Panc1 (cell line): Measurements from ENCODE around the gene SPATS2L. TPM values are rescaled to one million over a fixed set of nuclear protein-coding genes. Genes with fewer than 3 reads are reported as not detected.

Experiments
- ATAC-seq: fragments of 200-7000 bp; cut with Tn5 transposase; 2 replicates; pipeline ENCODE4 v1.9.1; 2020; ENCODE audit warnings: mild to moderate bottlenecking, moderate library complexity
- BruUV-seq: library from RNA; stranded (reverse); fragments of 400-500 nt; replicated peaks from 2 replicates; lab custom pipeline; 2021; lab: Mats Ljungman, UMichigan
- CTCF ChIA-PET: fragments of 300-600 bp; sonication (Branson Sonifier 250); formaldehyde crosslinking; loops from one replicate; lab custom pipeline; 2022; ENCODE audit warnings: antibody characterized with exemption; lab: Charles Lee
- POLR2A ChIA-PET: fragments of 300-600 bp; sonication (Branson Sonifier 250); formaldehyde crosslinking; loops from one replicate; lab custom pipeline; 2022; ENCODE audit warnings: antibody characterized with exemption; lab: Charles Lee
- DNase-seq: peaks from one replicate; pipeline ENCODE4 v3.0.0-alpha.2; 2010; ENCODE audit warnings: low read depth, low spot score
- H3K27ac ChIP-seq: 2 replicates; pipeline ENCODE4 v1.5.1; 2011; ENCODE audit warnings: mild to moderate bottlenecking, low read length, inconsistent platforms
- H3K27me3 ChIP-seq: fragments of 200-500 bp; sonication (Bioruptor generic); 2 replicates; pipeline ENCODE4 v1.6.0; 2014; ENCODE audit warnings: low read length, inconsistent platforms; ENCODE audit not compliant: control insufficient read depth, insufficient read depth
- H3K36me3 ChIP-seq: fragments of 200-500 bp; sonication (Bioruptor generic); 2 replicates; pipeline ENCODE4 v1.5.1; 2014; ENCODE audit warnings: inconsistent platforms, mild to moderate bottlenecking, low read length, moderate library complexity; ENCODE audit not compliant: control insufficient read depth, insufficient read depth
- H3K4me1 ChIP-seq: 2 replicates; pipeline ENCODE4 v1.5.1; 2011; ENCODE audit warnings: inconsistent platforms, mild to moderate bottlenecking, low read length, moderate library complexity; ENCODE audit not compliant: control insufficient read depth, insufficient read depth
- H3K4me3 ChIP-seq, 2 experiments: 2 replicates each; pipeline ENCODE4 v1.5.1; 2011 to 2012; ENCODE audit warnings: low read depth in 2 of 2, low read length in 2 of 2, mild to moderate bottlenecking in 2 of 2, inconsistent platforms in 1 of 2, moderate library complexity in 1 of 2
- H3K9me3 ChIP-seq: fragments of 200-500 bp; sonication (Bioruptor generic); 2 replicates; pipeline ENCODE4 v1.5.1; 2014; ENCODE audit warnings: low read depth, mild to moderate bottlenecking, inconsistent platforms, low read length, moderate library complexity; ENCODE audit not compliant: control insufficient read depth, insufficient read depth
- POLR2AphosphoS5 ChIP-seq: IDR thresholded peaks from 2 replicates; pipeline ENCODE4 v1.6.1; 2012; ENCODE audit warnings: mild to moderate bottlenecking, low read depth, low read length, moderate library complexity
- SIN3A ChIP-seq: IDR thresholded peaks from 2 replicates; pipeline ENCODE4 v1.6.1; 2012; ENCODE audit warnings: low read depth, mild to moderate bottlenecking, low read length, moderate library complexity, borderline replicate concordance; ENCODE audit not compliant: insufficient read depth
- TCF7L2 ChIP-seq: IDR thresholded peaks from 2 replicates; pipeline ENCODE4 v1.6.1; 2011; ENCODE audit warnings: mild to moderate bottlenecking, low read depth, low read length, inconsistent platforms
- in situ Hi-C: cut with HindIII; loops from 2 replicates; pipeline ENCODE4 v1.10.0; 2016; ENCODE audit warnings: low sequenced_read_pairs, low pct_unique_long_range_greater_than_20kb
- intact Hi-C: fragments of 100-400 bp; cut with micrococcal nuclease; formaldehyde crosslinking; loops from one replicate; pipeline ENCODE4 v1.10.0; 2022; ENCODE audit not compliant: unreplicated experiment
- total RNA-seq: library from RNA; stranded (reverse); gene quantifications from one replicate; pipeline ENCODE4 v1.2.1, GENCODE V29; 2021; ENCODE audit not compliant: unreplicated experiment
- TF ChIP-seq, protein P1 (sequence below): fragments of 450-650 bp; IDR thresholded peaks from 2 replicates; pipeline ENCODE4 v1.5.1; 2017; ENCODE audit warnings: mild to moderate bottlenecking
- TF ChIP-seq, protein P2 (sequence below), 2 experiments: IDR thresholded peaks; 2 replicates each; pipeline ENCODE4 v1.6.1; 2011 to 2012; ENCODE audit warnings: low read depth in 2 of 2, control low read depth in 1 of 2, low read length in 1 of 2, mild to moderate bottlenecking in 1 of 2, moderate library complexity in 1 of 2; ENCODE audit not compliant: insufficient read depth in 1 of 2

The SPATS2L gene
- total RNA-seq, 1 experiment from 2014 or later: 282 TPM

DNA sequence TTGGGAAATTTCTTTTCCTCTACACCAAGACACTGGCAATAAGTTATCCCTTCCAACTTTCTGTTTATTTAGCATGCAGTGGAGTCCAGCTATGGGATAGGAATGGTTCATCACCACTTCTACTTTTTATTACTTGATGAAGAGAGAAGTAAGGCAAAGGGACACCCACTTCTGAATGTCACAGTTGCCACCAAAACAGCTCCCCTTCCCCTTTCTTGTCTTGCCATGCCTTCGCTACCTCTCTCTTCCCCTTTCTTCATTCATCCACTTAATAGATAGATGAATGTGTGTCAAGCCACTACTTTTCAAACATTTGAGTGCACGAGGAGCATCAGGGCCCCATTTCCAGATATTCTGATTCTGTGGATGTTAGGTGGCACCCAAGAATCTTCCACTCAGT is 143.8 kb downstream of the SPATS2L start:
- H3K9me3 ChIP-seq: no peaks in the 10 kb centered on the region
- H3K27me3 ChIP-seq: no peaks in the 10 kb centered on the region
- peaks cover 8% of the 10 kb centered on the region for H3K4me1 ChIP-seq
- no peak overlapping the region for H3K4me3 ChIP-seq
- TF ChIP-seq, protein P1, sequence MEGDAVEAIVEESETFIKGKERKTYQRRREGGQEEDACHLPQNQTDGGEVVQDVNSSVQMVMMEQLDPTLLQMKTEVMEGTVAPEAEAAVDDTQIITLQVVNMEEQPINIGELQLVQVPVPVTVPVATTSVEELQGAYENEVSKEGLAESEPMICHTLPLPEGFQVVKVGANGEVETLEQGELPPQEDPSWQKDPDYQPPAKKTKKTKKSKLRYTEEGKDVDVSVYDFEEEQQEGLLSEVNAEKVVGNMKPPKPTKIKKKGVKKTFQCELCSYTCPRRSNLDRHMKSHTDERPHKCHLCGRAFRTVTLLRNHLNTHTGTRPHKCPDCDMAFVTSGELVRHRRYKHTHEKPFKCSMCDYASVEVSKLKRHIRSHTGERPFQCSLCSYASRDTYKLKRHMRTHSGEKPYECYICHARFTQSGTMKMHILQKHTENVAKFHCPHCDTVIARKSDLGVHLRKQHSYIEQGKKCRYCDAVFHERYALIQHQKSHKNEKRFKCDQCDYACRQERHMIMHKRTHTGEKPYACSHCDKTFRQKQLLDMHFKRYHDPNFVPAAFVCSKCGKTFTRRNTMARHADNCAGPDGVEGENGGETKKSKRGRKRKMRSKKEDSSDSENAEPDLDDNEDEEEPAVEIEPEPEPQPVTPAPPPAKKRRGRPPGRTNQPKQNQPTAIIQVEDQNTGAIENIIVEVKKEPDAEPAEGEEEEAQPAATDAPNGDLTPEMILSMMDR: no peak
- TF ChIP-seq SIN3A: no peak
- TF ChIP-seq POLR2AphosphoS5: no peak
- no peak for TF ChIP-seq TCF7L2
- TF ChIP-seq, protein P2, sequence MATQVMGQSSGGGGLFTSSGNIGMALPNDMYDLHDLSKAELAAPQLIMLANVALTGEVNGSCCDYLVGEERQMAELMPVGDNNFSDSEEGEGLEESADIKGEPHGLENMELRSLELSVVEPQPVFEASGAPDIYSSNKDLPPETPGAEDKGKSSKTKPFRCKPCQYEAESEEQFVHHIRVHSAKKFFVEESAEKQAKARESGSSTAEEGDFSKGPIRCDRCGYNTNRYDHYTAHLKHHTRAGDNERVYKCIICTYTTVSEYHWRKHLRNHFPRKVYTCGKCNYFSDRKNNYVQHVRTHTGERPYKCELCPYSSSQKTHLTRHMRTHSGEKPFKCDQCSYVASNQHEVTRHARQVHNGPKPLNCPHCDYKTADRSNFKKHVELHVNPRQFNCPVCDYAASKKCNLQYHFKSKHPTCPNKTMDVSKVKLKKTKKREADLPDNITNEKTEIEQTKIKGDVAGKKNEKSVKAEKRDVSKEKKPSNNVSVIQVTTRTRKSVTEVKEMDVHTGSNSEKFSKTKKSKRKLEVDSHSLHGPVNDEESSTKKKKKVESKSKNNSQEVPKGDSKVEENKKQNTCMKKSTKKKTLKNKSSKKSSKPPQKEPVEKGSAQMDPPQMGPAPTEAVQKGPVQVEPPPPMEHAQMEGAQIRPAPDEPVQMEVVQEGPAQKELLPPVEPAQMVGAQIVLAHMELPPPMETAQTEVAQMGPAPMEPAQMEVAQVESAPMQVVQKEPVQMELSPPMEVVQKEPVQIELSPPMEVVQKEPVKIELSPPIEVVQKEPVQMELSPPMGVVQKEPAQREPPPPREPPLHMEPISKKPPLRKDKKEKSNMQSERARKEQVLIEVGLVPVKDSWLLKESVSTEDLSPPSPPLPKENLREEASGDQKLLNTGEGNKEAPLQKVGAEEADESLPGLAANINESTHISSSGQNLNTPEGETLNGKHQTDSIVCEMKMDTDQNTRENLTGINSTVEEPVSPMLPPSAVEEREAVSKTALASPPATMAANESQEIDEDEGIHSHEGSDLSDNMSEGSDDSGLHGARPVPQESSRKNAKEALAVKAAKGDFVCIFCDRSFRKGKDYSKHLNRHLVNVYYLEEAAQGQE (IDR thresholded peaks at IDR 0.05; ENCODE audit: insufficient read depth in 1 of 2, low read depth in 2 of 2, low read length in 1 of 2): no peak
- peaks cover 32% of the 10 kb centered on the region for H3K36me3 ChIP-seq
- no peak for DNase-seq
- no TSS peak for BruUV-seq
- no peak for ATAC-seq
- intact Hi-C loops (no loop called here), in situ Hi-C loops (no loop called here)
- H3K27ac ChIP-seq: no peak overlapping the region
- CTCF ChIA-PET: no interaction called here
- POLR2A ChIA-PET: no interaction called here

DNA sequence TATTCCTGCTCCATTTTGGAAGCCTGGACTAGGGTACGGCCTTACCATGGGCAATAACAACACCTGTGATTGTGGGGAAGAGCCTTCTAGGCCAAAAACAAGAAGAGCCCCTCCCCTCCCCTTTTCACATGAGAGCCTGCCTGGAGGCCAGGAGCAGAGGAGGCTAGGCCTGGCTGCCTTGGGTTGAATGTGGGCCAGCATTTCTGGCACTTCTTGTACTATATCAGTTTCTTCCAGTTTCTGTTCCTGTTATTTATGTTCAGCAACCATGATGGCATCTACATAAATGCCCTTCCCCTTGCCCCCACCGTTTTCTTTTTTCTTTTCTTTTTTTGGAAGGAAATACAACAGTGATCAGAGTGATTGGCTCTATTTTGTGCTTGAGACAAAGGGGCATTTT is 145.0 kb downstream of the SPATS2L start:
- H3K4me3 ChIP-seq: no peak overlapping the region
- intact Hi-C loops (no loop called here), in situ Hi-C loops (no loop called here)
- H3K9me3 ChIP-seq: no peaks in the 10 kb centered on the region
- ChIA-PET CTCF (no interaction called here), POLR2A (no interaction called here)
- BruUV-seq: no TSS peak
- peaks cover 12% of the 10 kb centered on the region for H3K4me1 ChIP-seq
- H3K27me3 ChIP-seq: no peaks in the 10 kb centered on the region
- ATAC-seq (no peak), DNase-seq (no peak)
- peaks cover 32% of the 10 kb centered on the region for H3K36me3 ChIP-seq
- no peak overlapping the region for H3K27ac ChIP-seq
- TF ChIP-seq, protein P2 (IDR thresholded peaks at IDR 0.05; ENCODE audit: insufficient read depth in 1 of 2, low read depth in 2 of 2, low read length in 1 of 2): no peak
